GM23338 (cell line): ENCODE data around the gene NUP107. TPM values are rescaled to one million over a fixed set of nuclear protein-coding genes. Genes with fewer than 3 reads are reported as not detected.
A peak's percentile ranks its signal among the peaks of the same experiment; 100 is the strongest.

Source experiments
- ATAC-seq: fragments of 200-7000 bp; cut with Tn5 transposase; 3 replicates; pipeline ENCODE4 v1.9.1; 2020
- DNase-seq: peaks from one replicate; pipeline ENCODE4 v3.0.0-alpha.2; 2015; ENCODE audit warnings: low spot score
- H2AFZ ChIP-seq: fragments of 200-600 bp; sonication (generic); 2 replicates; pipeline ENCODE4 v1.8.0; 2016; ENCODE audit warnings: antibody characterized with exemption, mild to moderate bottlenecking, moderate library complexity
- H3F3A ChIP-seq: fragments of 200-600 bp; sonication (generic); replicated peaks from 2 replicates; pipeline ENCODE4 v1.8.0; 2017; ENCODE audit warnings: antibody characterized with exemption, mixed run types, low read depth
- H3K27ac ChIP-seq: fragments of 200-600 bp; sonication (generic); 2 replicates; pipeline ENCODE4 v1.6.1; 2016; ENCODE audit warnings: low read depth
- H3K27me3 ChIP-seq: fragments of 200-600 bp; sonication (generic); 2 replicates; pipeline ENCODE4 v1.8.0; 2016; ENCODE audit warnings: mild to moderate bottlenecking, mixed run types, moderate library complexity; ENCODE audit not compliant: insufficient read depth
- H3K36me3 ChIP-seq: fragments of 200-600 bp; sonication (generic); 2 replicates; pipeline ENCODE4 v1.8.0; 2016; ENCODE audit warnings: mild to moderate bottlenecking; ENCODE audit not compliant: insufficient read depth
- H3K4me1 ChIP-seq: fragments of 200-600 bp; sonication (generic); 2 replicates; pipeline ENCODE4 v1.8.0; 2016; ENCODE audit warnings: mild to moderate bottlenecking, moderate library complexity; ENCODE audit not compliant: insufficient read depth
- H3K4me2 ChIP-seq: fragments of 200-600 bp; sonication (generic); 2 replicates; pipeline ENCODE4 v1.7.1; 2017; ENCODE audit warnings: mixed run types
- H3K4me3 ChIP-seq: fragments of 200-600 bp; sonication (generic); 2 replicates; pipeline ENCODE4 v1.6.1; 2016; ENCODE audit warnings: mixed run types
- H3K79me2 ChIP-seq: fragments of 200-600 bp; sonication (generic); replicated peaks from 2 replicates; pipeline ENCODE4 v1.8.0; 2017; ENCODE audit warnings: mild to moderate bottlenecking; ENCODE audit not compliant: insufficient read depth
- H3K9me2 ChIP-seq: fragments of 200-600 bp; sonication (generic); 2 replicates; pipeline ENCODE4 v1.8.0; 2017; ENCODE audit not compliant: insufficient read depth
- H4K20me1 ChIP-seq: fragments of 200-600 bp; sonication (generic); replicated peaks from 2 replicates; pipeline ENCODE4 v1.8.0; 2017; ENCODE audit warnings: mild to moderate bottlenecking; ENCODE audit not compliant: insufficient read depth
- H3K27ac Mint-ChIP-seq: 2 replicates; pipeline ENCODE4 v1.8.0; 2020; ENCODE audit warnings: inconsistent platforms, mild to moderate bottlenecking, moderate library complexity, mixed read lengths
- H3K27me3 Mint-ChIP-seq: 3 replicates; pipeline ENCODE4 v1.8.0; 2022; ENCODE audit warnings: low read depth, mild to moderate bottlenecking, moderate library complexity, mixed read lengths, inconsistent platforms; ENCODE audit not compliant: insufficient read depth, poor library complexity
- H3K36me3 Mint-ChIP-seq: 3 replicates; pipeline ENCODE4 v1.8.0; 2021; ENCODE audit warnings: low read depth, mild to moderate bottlenecking, inconsistent platforms, moderate library complexity, mixed read lengths
- H3K4me1 Mint-ChIP-seq: 3 replicates; pipeline ENCODE4 v1.8.0; 2020; ENCODE audit warnings: mild to moderate bottlenecking, inconsistent platforms, mixed read lengths
- H3K4me3 Mint-ChIP-seq: 3 replicates; pipeline ENCODE4 v1.8.0; 2021; ENCODE audit warnings: moderate library complexity, mild to moderate bottlenecking, inconsistent platforms, mixed read lengths
- H3K9me3 Mint-ChIP-seq: 3 replicates; pipeline ENCODE4 v1.8.0; 2020; ENCODE audit warnings: moderate library complexity, mild to moderate bottlenecking, inconsistent platforms, mixed read lengths
- CREB1 ChIP-seq: fragments of 250-450 bp; sonication (Bioruptor Pico); IDR thresholded peaks from 2 replicates; pipeline ENCODE4 v1.5.0; 2020; ENCODE audit warnings: low read depth, mild to moderate bottlenecking, moderate library complexity
- EZH2 ChIP-seq: fragments of 200-600 bp; sonication (generic); IDR thresholded peaks from one replicate; pipeline ENCODE4 v1.8.0; 2017; ENCODE audit warnings: antibody characterized with exemption, mild to moderate bottlenecking, low read depth; ENCODE audit not compliant: unreplicated experiment
- EZH2phosphoT487 ChIP-seq: fragments of 200-600 bp; sonication (generic); IDR thresholded peaks from one replicate; pipeline ENCODE4 v1.8.1; 2018; ENCODE audit warnings: antibody characterized with exemption; ENCODE audit not compliant: unreplicated experiment
- NANOG ChIP-seq: IDR thresholded peaks from 2 replicates; pipeline ENCODE4 v1.6.1; 2016; ENCODE audit warnings: antibody characterized with exemption, borderline replicate concordance
- POLR2AphosphoS5 ChIP-seq: IDR thresholded peaks from 2 replicates; pipeline ENCODE4 v1.6.1; 2016; ENCODE audit warnings: antibody characterized with exemption, low read depth
- ZNF114 ChIP-seq: fragments of 250-450 bp; sonication (Bioruptor Pico); IDR thresholded peaks from 2 replicates; pipeline ENCODE4 v1.5.0; 2020; ENCODE audit warnings: mild to moderate bottlenecking, moderate library complexity
- polyA plus RNA-seq: library from polyadenylated mRNA; unstranded; fragments of >200 nt; fragmentation: Nextera tagmentation; extraction: Ambion mirVana; gene quantifications from 2 replicates; pipeline ENCODE4 v1.2.1, GENCODE V29; 2016
- total RNA-seq: library from RNA; depleted of rRNA; stranded (reverse); fragments of >200 nt; shearing (Covaris generic); gene quantifications from 2 replicates; pipeline ENCODE4 v1.2.3, GENCODE V29; 2014
- TF ChIP-seq, protein P1 (sequence below): fragments of 250-450 bp; sonication (Bioruptor Pico); IDR thresholded peaks from 2 replicates; pipeline ENCODE4 v1.5.0; 2020; ENCODE audit warnings: mild to moderate bottlenecking, moderate library complexity
- TF ChIP-seq, protein P2 (sequence below): IDR thresholded peaks from one replicate; pipeline ENCODE4 v1.6.1; 2018; ENCODE audit warnings: antibody characterized with exemption; ENCODE audit not compliant: unreplicated experiment
- TF ChIP-seq, protein P3 (sequence below): IDR thresholded peaks from 2 replicates; pipeline ENCODE4 v1.6.1; 2016; ENCODE audit warnings: antibody characterized with exemption

NUP107 gene
- total and polyA plus RNA-seq, 2 experiments from 2014 or later: 123 to 152 TPM

DNA sequence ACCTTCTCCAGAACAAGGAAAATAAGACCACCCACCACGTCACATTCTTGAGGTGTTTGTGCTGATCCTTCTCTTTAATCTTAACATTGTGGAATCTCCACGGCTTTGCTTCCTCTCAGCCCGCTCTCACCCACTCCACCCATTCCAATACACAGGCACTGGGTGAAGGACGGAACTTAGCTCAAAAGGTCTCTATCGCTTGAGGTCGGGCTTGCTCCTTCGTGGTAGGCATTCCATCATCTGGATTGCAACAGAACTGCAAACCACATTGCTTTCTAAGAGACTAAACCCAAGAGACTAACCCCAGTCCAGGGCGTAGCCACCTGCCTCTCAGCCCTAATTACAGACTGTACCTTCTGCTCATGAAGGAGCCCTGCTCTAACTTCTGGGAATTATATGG is 97.2 kb downstream of the NUP107 start:
- Histone ChIP-seq H3K27ac (no peak overlapping the region), H3K4me3 (no peak overlapping the region), H3K4me1 (no peaks in the 10 kb centered on the region), H4K20me1 (no peaks in the 10 kb centered on the region), H3K27me3 (no peaks in the 10 kb centered on the region), H3K36me3 (no peaks in the 10 kb centered on the region), H3F3A (no peaks in the 10 kb centered on the region), H3K4me2 (no peak overlapping the region), H3K79me2 (no peaks in the 10 kb centered on the region), H3K9me2 (no peaks in the 10 kb centered on the region), H2AFZ (no peak overlapping the region)
- TF ChIP-seq POLR2AphosphoS5 (no peak), EZH2 (no peak), NANOG (no peak), ZNF114 (CRISPR knock-in tag) (no peak), EZH2phosphoT487 (no peak), CREB1 (CRISPR knock-in tag) (no peak)
- TF ChIP-seq, protein P1, sequence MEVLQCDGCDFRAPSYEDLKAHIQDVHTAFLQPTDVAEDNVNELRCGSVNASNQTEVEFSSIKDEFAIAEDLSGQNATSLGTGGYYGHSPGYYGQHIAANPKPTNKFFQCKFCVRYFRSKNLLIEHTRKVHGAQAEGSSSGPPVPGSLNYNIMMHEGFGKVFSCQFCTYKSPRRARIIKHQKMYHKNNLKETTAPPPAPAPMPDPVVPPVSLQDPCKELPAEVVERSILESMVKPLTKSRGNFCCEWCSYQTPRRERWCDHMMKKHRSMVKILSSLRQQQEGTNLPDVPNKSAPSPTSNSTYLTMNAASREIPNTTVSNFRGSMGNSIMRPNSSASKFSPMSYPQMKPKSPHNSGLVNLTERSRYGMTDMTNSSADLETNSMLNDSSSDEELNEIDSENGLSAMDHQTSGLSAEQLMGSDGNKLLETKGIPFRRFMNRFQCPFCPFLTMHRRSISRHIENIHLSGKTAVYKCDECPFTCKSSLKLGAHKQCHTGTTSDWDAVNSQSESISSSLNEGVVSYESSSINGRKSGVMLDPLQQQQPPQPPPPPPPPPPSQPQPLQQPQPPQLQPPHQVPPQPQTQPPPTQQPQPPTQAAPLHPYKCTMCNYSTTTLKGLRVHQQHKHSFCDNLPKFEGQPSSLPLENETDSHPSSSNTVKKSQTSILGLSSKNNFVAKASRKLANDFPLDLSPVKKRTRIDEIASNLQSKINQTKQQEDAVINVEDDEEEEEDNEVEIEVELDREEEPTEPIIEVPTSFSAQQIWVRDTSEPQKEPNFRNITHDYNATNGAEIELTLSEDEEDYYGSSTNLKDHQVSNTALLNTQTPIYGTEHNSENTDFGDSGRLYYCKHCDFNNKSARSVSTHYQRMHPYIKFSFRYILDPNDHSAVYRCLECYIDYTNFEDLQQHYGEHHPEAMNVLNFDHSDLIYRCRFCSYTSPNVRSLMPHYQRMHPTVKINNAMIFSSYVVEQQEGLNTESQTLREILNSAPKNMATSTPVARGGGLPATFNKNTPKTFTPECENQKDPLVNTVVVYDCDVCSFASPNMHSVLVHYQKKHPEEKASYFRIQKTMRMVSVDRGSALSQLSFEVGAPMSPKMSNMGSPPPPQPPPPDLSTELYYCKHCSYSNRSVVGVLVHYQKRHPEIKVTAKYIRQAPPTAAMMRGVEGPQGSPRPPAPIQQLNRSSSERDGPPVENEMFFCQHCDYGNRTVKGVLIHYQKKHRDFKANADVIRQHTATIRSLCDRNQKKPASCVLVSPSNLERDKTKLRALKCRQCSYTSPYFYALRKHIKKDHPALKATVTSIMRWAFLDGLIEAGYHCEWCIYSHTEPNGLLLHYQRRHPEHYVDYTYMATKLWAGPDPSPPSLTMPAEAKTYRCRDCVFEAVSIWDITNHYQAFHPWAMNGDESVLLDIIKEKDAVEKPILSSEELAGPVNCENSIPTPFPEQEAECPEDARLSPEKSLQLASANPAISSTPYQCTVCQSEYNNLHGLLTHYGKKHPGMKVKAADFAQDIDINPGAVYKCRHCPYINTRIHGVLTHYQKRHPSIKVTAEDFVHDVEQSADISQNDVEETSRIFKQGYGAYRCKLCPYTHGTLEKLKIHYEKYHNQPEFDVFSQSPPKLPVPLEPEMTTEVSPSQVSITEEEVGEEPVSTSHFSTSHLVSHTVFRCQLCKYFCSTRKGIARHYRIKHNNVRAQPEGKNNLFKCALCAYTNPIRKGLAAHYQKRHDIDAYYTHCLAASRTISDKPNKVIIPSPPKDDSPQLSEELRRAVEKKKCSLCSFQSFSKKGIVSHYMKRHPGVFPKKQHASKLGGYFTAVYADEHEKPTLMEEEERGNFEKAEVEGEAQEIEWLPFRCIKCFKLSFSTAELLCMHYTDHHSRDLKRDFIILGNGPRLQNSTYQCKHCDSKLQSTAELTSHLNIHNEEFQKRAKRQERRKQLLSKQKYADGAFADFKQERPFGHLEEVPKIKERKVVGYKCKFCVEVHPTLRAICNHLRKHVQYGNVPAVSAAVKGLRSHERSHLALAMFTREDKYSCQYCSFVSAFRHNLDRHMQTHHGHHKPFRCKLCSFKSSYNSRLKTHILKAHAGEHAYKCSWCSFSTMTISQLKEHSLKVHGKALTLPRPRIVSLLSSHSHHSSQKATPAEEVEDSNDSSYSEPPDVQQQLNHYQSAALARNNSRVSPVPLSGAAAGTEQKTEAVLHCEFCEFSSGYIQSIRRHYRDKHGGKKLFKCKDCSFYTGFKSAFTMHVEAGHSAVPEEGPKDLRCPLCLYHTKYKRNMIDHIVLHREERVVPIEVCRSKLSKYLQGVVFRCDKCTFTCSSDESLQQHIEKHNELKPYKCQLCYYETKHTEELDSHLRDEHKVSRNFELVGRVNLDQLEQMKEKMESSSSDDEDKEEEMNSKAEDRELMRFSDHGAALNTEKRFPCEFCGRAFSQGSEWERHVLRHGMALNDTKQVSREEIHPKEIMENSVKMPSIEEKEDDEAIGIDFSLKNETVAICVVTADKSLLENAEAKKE (CRISPR knock-in tag): no peak
- TF ChIP-seq, protein P2, sequence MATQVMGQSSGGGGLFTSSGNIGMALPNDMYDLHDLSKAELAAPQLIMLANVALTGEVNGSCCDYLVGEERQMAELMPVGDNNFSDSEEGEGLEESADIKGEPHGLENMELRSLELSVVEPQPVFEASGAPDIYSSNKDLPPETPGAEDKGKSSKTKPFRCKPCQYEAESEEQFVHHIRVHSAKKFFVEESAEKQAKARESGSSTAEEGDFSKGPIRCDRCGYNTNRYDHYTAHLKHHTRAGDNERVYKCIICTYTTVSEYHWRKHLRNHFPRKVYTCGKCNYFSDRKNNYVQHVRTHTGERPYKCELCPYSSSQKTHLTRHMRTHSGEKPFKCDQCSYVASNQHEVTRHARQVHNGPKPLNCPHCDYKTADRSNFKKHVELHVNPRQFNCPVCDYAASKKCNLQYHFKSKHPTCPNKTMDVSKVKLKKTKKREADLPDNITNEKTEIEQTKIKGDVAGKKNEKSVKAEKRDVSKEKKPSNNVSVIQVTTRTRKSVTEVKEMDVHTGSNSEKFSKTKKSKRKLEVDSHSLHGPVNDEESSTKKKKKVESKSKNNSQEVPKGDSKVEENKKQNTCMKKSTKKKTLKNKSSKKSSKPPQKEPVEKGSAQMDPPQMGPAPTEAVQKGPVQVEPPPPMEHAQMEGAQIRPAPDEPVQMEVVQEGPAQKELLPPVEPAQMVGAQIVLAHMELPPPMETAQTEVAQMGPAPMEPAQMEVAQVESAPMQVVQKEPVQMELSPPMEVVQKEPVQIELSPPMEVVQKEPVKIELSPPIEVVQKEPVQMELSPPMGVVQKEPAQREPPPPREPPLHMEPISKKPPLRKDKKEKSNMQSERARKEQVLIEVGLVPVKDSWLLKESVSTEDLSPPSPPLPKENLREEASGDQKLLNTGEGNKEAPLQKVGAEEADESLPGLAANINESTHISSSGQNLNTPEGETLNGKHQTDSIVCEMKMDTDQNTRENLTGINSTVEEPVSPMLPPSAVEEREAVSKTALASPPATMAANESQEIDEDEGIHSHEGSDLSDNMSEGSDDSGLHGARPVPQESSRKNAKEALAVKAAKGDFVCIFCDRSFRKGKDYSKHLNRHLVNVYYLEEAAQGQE: no peak
- TF ChIP-seq, protein P3, sequence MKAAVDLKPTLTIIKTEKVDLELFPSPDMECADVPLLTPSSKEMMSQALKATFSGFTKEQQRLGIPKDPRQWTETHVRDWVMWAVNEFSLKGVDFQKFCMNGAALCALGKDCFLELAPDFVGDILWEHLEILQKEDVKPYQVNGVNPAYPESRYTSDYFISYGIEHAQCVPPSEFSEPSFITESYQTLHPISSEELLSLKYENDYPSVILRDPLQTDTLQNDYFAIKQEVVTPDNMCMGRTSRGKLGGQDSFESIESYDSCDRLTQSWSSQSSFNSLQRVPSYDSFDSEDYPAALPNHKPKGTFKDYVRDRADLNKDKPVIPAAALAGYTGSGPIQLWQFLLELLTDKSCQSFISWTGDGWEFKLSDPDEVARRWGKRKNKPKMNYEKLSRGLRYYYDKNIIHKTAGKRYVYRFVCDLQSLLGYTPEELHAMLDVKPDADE: no peak
- no peak overlapping the region for H3K4me3 Mint-ChIP-seq
- no peak overlapping the region for H3K27ac Mint-ChIP-seq
- ATAC-seq: no peak; the same call in 1 of the 3 replicates
- no peaks in the 10 kb centered on the region for H3K36me3 Mint-ChIP-seq
- peak; percentile 35 for DNase-seq
- no peaks in the 10 kb centered on the region for H3K9me3 Mint-ChIP-seq
- H3K4me1 Mint-ChIP-seq: peaks cover 6% of the 10 kb centered on the region
- H3K27me3 Mint-ChIP-seq: peaks cover 8% of the 10 kb centered on the region
